ENCODE data around the gene GAP43.

GAP43 gene

DNA sequence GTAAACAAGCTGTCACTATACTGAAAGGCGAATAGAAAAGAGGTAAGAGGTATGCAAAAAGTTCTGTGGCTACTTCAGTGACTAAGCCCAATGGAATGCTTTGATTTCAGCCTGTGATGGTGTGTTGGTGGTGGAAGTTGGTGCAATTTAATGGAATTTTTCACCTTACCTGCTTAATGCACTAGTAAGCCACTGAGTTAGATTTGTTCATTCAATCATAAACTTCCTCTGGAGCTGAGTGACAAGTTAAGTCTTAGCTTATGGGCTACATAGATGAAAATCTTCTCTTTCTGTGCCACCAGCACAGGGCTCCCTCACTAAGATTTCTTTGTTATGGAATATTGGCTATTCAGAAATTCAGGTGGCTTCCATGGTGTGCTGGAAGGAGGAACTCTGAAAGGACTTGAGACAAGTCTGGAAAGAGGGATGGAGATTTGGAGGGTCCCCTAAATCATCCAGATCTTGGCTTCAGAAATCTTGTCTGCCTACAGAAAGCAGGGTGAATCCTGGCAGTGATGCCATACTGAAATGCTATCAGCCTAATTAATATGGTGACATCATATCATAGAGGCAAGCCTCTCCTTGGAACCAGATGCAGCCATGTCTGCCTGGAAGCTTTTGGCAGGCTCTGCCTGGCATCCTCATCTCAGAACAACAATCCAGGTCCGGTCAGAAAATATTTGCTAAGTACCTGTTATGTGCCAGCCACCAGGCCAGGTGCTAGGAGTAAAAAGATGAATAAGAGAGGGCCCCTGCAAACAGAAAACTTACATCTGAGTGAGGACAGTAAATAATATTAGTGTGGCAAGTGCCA is 8.1 kb upstream of the GAP43 start:
- Histone ChIP-seq H3F3A (ENCODE audit: low read depth) (no peaks in the 10 kb centered on the region), H3K9me2 (replicated peaks; ENCODE audit: low read depth, low read length) (no peaks in the 10 kb centered on the region), H3K27me3 (ENCODE audit: insufficient read depth, low read length, poor library complexity, severe bottlenecking) (no peaks in the 10 kb centered on the region), H3K4me2 (ENCODE audit: low read depth, low read length, poor library complexity, severe bottlenecking) (no peak overlapping the region), H2AFZ (ENCODE audit: low read length) (no peak overlapping the region), H3K9ac (ENCODE audit: low read depth, low read length, poor library complexity, severe bottlenecking) (no peak overlapping the region), H3K36me3 (ENCODE audit: insufficient read depth, low read length) (no peaks in the 10 kb centered on the region), H3K4me3 (ENCODE audit: low read length, poor library complexity, severe bottlenecking) (no peak overlapping the region), H3K4me1 (ENCODE audit: insufficient read depth, low read length, poor library complexity, severe bottlenecking) (no peaks in the 10 kb centered on the region), H3K79me2 (ENCODE audit: insufficient read depth, low read length) (no peaks in the 10 kb centered on the region), H4K20me1 (ENCODE audit: insufficient read depth, low read length, poor library complexity, severe bottlenecking) (no peaks in the 10 kb centered on the region), H3K9me3 (ENCODE audit: insufficient read depth, low read depth, low read length) (no peaks in the 10 kb centered on the region)
- TF ChIP-seq EZH2phosphoT487 (IDR thresholded peaks at IDR 0.05; ENCODE audit: borderline replicate concordance), result no peak
- TF ChIP-seq CTCF (conservative IDR thresholded peaks at IDR 0.05; ENCODE audit: low read length), result no peak

DNA sequence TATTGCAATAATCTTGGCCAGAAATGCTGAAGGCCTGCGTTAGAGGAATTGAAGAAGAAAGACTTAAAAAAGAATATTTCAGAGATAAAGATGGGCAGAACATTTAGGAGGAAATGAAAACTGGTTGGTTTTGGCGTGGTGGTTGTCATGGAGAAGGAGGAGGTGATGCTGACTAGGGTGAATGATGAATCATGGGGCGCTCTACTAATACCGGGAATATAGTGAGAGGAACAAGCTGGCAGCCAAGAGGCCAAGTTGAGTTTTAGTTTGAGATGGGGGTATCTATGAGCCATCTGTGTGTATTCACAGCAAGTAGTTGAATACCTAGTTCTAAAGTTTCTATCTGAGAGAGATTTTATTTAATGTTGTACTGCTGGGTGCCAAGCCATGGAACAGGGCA is 6.8 kb upstream of the GAP43 start:
- Histone ChIP-seq H3K4me3 (ENCODE audit: low read length, poor library complexity, severe bottlenecking) (no peak overlapping the region), H3F3A (ENCODE audit: low read depth) (no peaks in the 10 kb centered on the region), H3K4me1 (ENCODE audit: insufficient read depth, low read length, poor library complexity, severe bottlenecking) (no peaks in the 10 kb centered on the region), H3K9me2 (replicated peaks; ENCODE audit: low read depth, low read length) (no peaks in the 10 kb centered on the region), H3K9me3 (ENCODE audit: insufficient read depth, low read depth, low read length) (no peaks in the 10 kb centered on the region), H2AFZ (ENCODE audit: low read length) (no peak overlapping the region), H3K4me2 (ENCODE audit: low read depth, low read length, poor library complexity, severe bottlenecking) (no peak overlapping the region), H4K20me1 (ENCODE audit: insufficient read depth, low read length, poor library complexity, severe bottlenecking) (no peaks in the 10 kb centered on the region), H3K36me3 (ENCODE audit: insufficient read depth, low read length) (no peaks in the 10 kb centered on the region), H3K79me2 (ENCODE audit: insufficient read depth, low read length) (no peaks in the 10 kb centered on the region), H3K27me3 (ENCODE audit: insufficient read depth, low read length, poor library complexity, severe bottlenecking) (no peaks in the 10 kb centered on the region), H3K9ac (ENCODE audit: low read depth, low read length, poor library complexity, severe bottlenecking) (no peak overlapping the region)
- no peak for TF ChIP-seq CTCF (conservative IDR thresholded peaks at IDR 0.05; ENCODE audit: low read length)
- no peak for TF ChIP-seq EZH2phosphoT487 (IDR thresholded peaks at IDR 0.05; ENCODE audit: borderline replicate concordance)

- H3K9ac ChIP-seq (ENCODE audit: low read depth, low read length, poor library complexity, severe bottlenecking), result no peak overlapping the region
- no peaks in the 10 kb centered on the region for H3K9me2 ChIP-seq (replicated peaks; ENCODE audit: low read depth, low read length)
- H3K4me2 ChIP-seq (ENCODE audit: low read depth, low read length, poor library complexity, severe bottlenecking), result no peak overlapping the region
- no peaks in the 10 kb centered on the region for H3F3A ChIP-seq (ENCODE audit: low read depth)
- H3K4me1 ChIP-seq (ENCODE audit: insufficient read depth, low read length, poor library complexity, severe bottlenecking), result no peaks in the 10 kb centered on the region
- TF ChIP-seq CTCF (conservative IDR thresholded peaks at IDR 0.05; ENCODE audit: low read length) (no peak), EZH2phosphoT487 (IDR thresholded peaks at IDR 0.05; ENCODE audit: borderline replicate concordance) (no peak)
- H3K79me2 ChIP-seq (ENCODE audit: insufficient read depth, low read length), result no peaks in the 10 kb centered on the region
- no peaks in the 10 kb centered on the region for H3K9me3 ChIP-seq (ENCODE audit: insufficient read depth, low read depth, low read length)
- H3K27me3 ChIP-seq (ENCODE audit: insufficient read depth, low read length, poor library complexity, severe bottlenecking), result no peaks in the 10 kb centered on the region
- H4K20me1 ChIP-seq (ENCODE audit: insufficient read depth, low read length, poor library complexity, severe bottlenecking), result no peaks in the 10 kb centered on the region
- H2AFZ ChIP-seq (ENCODE audit: low read length), result no peak overlapping the region
- H3K36me3 ChIP-seq (ENCODE audit: insufficient read depth, low read length), result no peaks in the 10 kb centered on the region
- H3K4me3 ChIP-seq (ENCODE audit: low read length, poor library complexity, severe bottlenecking), result no peak overlapping the region
Measured at GRCh38 chr3:115617591-115617990, 5.7 kb upstream of the GAP43 start.

All from Loucy (cell line).